GM19238 (cell line): ENCODE results near the gene ETS2.
A peak's percentile ranks its signal among the peaks of the same experiment; 100 is the strongest.

Source experiments
- DNase-seq: peaks from one replicate; pipeline ENCODE4 v3.0.0; 2011; ENCODE audit warnings: low spot score; ENCODE audit not compliant: insufficient read length

The ETS2 gene

DNA sequence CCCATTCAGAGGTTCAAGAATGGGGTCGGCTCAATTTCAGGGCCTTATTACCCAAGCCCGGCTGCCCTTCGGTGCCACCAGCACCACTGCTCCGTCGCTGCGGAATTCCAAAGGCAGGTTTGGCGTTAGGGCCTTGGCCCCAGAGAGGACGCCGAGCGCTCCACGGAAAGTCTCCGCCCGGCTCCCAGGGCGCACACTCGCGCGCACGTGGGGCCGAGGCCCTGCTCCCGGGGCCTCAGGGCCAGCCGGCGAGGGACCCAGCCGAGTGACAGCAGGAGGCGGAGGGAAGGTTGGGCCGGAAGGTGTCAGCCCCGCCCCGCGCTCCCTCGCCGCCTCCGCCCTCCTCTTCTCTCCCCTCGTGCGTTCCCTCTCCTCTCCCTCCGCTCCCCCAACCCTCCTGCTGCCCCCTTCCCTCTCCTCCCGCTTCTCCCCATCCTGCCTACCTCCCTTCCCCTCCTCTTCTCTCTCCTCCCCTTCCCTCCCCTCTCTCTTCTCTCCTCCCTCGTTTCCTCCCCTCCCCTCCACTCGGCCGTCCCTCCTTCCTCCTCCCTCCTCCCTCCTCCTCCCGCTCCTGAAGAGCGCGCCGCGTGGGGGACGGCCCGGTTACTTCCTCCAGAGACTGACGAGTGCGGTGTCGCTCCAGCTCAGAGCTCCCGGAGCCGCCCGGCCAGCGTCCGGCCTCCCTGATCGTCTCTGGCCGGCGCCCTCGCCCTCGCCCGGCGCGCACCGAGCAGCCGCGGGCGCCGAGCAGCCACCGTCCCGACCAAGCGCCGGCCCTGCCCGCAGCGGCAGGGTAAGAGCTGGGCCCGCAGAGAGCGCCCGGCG lies at the start of gene ETS2:
ETS2 (plus strand) TSS at position 602 of the 825 bp plus-strand sequence. CDS start 4,106 bp downstream, outside the sequence.
- DNase-seq = peak; percentile 83

DNA sequence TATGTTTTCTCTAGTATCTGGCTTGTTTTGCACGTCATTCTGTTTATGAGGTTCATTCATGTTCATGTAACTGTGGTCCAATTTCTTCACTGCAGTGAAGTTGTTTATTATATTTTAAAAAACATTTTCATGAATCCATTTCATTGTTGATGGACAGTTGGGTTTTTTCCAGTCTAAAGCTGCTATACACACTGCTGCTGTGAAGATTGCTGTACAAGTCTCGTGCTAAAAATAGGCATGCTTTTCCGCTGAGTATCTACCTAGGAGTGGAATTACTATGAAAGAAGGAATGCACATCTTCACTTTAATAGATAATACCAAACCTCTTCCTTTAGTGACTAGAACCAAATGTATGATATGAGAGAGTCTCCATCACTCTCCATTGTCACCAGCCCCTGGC lies 49.0 kb upstream of the ETS2 start:
- DNase-seq = no peak

DNA sequence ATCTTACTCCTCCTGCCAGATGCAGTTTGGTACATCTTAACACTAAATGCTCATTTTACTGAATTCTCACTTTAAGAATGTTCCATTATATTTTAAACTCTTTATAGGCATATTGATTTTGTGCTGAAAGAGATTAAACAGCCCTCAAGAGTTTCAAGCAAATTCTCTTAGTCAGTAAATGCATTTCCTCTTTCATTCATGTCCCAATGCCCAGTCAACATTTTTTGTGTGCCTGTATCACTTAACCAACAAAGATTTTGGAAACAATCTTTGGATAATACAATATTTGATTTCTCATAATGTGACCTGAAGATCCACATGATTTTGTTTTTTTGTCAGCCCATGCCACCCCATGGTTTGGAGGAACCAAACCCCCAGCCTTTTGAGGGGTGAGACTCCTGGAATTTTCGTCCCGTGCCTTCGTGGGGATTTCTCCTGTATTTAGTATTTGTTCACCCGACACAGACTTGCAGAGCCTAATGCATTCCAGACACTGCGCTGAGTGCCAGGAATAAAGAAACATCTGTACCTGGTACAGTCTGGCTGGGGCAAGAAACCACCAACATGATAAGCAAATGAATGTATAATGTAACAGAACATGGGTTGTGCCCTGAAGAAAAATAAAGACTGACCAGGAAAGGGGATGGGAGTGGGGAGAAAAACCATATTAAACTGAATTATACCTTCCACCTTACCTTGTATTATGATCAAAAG lies 47.1 kb upstream of the ETS2 start:
- DNase-seq = no peak

DNA sequence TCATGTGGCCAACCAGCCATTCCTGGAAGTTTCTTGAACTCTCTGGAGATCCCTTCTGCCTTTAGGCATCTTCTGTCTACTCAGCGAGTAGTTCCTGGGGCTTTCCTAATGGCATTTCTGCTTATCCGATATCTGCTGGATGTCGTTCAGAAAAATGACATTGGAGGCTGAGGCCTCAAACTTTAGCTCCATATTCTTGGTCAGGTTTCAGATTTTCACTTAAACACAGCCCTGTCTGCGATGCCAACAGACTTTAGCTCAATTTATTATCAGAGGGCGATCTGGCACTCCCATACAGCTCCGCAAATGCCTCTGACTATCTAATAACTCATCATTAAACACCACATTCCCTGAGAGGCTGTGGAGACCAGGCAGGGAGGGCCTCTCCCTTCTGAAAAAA lies 46.3 kb upstream of the ETS2 start:
- no peak for DNase-seq

DNA sequence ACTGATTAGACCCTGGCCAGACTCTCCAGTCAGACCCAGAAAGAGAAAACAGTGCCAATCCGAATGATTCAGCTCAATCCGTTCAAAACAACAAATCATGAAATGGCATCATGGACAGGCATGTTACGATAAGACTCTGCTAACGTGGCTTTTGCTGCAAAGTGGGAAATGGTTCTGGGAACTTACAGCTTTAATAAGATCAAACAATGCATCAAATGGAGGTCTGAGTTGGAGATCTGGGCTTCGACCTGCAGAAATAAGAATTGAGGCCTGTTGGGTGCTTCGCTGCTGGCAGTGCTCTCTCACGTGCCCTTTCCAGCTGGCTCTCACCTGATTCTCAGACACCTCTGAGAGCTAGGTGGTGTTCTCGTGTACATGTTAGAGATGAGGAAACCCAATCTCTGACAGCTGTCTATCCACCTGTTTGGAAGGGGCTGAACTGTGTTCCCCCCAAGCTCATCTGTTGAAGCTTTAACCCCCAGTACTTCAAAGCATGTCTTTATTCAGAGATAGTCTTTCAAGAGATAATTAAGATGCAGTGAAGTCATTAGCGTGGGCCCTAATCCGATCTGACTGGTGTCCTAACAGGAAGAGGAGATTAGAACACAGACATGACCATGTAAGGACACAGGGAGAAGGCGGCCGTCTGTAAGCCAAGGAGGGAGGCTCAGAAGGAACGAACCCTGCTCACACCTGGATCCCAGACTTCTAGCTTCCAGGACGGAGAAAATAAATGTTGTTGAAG lies 45.5 kb upstream of the ETS2 start:
- DNase-seq = no peak

DNA sequence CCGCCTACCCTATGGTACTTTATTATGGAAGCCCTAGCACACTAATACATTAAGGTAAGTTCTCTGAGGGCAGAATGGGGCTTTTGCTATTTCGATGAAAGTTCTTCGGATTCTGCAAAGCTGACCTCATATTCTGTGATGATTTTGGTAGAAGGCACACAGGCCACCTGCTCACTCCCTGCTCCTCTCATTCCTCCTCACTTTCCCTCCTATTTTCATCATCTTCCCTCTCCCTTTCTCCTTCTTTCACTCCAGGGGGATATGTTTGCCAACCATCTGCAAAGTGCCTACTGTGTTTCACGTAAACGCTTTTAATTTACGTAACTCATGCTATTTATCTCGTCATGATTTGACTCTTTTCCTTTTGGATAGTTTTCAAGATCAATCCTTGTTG lies 45.0 kb upstream of the ETS2 start:
- DNase-seq = no peak

DNA sequence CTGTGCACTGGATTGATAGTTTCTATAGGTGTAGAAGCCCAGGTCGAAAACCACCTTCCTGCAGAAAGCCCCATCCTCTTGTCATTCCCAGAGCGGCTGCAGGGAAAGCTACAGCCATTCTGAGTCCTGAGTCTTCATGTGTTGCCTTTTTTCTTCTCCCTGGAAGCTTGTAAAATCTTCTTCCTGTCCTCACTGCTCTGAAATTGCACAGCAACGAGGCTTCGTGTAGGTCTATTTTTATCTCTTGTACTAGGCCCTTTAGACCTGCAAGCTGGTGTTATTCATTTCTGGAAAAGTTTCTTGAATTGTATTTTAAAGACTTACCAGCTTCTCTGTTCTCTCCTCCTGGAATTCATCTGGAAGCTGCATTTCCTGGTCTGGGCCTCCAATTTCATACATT lies 44.2 kb upstream of the ETS2 start:
- no peak for DNase-seq

DNA sequence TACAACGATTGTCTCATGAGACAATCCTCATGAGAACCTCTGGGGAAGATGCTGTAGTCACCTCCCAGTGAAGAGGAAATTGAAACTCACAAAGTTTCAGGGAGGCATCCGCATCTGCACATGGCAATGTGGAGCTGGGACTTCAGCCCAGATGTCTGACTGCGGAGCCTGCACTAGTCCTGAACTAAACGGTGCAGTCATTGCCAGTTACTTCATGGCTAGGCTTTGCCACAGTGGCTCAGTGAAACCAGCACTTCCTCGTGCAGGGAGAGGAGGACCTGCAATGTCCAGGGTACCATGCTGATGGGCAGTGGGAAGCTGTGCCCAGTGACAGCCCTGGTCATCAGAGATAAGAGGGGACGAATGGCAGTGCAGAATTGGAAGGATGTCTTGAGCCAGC lies 40.7 kb upstream of the ETS2 start:
- DNase-seq = no peak

DNA sequence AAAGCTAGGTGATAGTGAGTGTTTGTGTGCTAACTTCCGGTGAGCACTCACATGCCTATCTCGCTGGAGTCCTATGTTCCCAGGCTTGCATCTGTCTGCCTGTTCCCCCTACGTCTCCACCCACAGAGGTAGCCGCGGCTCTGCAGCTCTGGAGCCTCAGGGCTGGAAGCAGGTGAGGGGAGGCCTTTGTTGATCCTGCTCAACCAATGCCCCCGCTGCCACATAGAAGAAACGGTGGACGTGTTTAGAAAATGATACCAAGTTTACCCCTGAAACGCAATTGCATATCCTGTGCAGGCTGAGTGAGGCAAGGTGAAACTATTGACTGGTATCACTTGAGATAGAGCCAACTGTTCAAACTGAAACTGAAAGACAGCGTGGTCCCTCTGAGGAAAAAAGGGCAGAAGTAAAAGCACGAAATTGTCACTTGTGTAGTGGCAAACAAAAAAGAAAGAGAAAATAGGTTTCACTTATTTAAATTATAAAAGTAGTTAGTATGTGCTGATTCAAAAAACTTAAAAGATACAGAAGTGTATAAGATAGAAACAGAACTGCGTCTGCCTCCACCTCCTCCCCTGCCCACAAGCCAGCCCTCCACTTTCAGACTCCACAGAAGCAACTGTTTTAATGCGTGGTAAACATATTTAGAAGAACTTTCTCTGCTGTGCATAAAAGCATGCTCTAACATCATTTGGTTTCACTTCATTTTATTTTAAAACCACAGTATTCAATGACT lies 38.6 kb upstream of the ETS2 start:
- peak; percentile 75 for DNase-seq

DNA sequence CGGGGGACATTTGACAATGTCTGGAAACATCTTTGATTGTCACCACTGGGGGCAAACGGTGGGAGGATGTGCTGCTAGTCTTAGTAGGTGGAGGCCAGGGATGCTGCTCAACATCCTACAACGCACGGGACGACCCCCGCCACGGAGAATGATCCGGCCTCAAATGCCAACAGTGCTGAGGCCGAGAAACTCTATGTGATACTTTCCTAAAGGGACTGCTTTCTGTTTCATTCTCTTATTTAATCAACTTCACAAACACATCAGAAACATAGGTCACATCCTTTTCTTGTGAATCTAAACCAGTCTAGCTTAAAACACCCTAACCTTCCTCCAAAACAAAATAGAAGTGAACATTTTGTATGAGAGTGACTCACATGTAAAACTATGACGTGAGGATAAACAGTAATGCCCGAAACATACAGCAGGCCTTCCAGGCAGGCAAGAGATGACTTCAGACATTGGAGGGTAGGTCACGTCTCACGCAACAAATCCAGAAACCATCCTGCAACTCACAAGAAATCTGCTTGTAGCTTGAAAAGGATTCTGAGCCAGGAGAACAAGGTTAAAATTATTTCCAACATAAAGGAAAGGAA lies 37.2 kb upstream of the ETS2 start:
- DNase-seq = no peak

DNA sequence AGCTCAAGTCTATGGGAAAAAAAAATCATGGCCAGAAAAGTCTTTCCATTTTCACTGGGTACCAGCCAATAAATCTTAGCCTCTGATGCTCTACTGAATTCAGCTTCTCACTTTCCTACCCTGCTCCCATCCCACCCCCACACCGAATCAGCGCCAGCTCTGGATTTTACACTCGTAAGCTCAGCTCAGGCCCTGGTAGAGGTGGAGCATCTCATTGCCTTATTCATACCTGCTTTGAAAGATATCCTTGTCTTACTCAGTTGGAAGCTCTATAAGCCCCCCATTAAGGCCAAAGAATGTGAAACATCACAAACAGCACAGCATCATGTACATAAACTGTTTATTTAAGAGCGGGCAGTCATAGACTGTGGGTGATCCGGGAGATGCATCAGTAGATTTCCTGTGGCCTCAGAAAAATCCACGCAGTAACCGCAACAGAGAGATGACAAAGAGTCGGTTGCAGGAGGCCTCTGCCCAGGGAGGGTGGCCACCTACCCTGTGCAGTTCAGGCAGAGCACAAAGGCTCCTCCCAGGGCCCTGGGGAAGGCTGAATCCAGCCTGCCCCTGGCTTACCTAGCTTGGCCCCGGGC lies 36.4 kb upstream of the ETS2 start:
- no peak for DNase-seq

DNA sequence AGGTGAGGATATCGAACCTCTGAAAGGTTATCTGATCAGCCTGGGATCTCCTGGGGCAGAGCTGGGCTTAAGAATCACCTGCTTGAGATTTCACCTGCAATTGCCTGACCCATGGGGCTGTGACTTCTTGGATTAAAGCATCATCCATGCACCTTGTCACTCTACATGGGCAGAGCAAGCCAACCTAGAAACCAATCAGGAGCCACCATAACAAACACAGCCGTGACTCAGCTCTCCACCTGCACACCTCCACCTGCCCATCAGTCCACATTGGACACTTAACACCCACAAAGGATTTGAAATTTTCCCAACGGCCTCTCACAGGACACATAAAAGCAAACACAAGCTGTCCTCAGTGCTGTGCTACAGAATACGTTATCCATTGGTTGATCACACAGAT lies 35.1 kb upstream of the ETS2 start:
- DNase-seq = no peak

DNA sequence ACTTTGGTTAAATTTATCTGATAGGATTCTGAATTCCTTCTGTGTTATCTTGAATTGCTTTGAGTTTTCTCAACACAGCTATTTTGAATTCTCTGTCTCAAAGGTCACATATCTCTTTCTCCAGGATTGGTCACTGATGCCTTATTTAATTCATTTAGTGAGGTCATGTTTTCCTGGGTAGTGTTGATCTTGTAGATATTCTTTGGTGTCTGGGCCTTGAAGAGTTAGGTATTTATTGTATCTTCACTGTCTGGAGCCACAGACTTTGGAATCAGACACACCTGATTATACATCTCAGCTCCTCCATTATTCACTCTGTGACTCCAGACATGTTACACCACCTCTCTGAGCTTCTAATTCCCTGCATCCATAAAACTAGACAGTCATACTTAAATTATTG lies 34.2 kb upstream of the ETS2 start:
- no peak for DNase-seq

DNA sequence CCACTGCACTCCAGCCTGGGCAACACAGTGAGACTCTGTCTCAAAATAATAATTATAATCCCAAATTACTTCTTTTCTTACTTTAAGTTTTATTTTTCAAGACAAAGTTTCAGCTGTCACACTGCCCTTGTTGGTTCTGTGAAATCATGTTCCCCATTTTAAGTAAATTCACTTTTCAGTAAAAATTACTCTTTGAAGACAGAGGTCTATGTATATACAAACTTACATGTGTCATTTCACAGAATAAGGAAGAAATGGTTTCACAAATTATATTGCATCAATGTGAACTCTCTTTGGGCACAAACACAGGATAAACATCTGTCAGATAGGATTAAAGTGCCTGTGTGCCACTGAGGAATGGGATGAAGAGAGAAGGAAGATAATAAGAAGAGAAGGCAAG lies 33.1 kb upstream of the ETS2 start:
- no peak for DNase-seq

DNA sequence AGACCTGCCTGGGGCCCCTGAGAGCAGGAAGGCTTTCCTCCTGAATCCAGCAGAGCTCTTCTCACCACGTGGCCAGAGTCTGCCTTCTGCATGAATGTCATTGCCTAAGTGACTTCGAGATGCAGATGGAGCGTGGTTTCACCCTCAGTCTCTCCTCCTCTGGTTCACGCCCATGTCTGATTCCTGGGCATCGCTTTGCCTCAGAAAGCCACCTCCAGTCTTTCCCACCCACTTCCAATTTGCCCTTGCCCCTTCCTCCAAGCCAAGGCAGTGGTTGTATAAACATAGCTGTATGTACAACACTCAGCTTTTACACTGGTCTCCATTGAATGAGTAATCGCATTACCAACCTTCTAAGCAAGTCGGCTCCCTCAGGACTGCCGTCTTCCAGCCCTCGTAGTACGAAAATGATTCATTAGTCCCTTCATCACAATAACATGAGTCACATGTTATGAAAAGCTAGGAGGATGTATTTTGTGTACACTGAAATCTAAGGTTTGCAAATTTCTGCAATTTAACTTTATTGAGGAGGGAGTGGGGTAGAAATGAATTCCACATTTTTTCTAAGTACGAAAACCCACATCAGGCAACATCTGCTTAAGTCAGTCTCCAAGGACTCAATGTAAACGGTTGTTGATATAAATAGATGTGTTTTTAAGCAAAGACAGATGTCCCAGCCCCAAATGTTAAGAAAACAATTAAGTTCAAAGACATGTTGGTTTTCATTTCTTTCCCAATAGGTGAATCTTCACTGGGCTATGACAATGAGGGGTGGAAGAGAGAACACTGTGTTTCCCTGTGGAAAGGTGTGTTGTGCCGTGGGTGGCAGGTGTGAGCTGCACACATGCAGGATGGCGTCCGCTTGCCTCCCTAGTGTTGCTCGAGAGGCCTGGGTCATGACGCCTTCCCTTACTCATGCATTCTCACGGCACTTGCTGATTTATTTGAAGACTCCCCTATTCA lies 32.3 kb upstream of the ETS2 start:
- DNase-seq = no peak

DNA sequence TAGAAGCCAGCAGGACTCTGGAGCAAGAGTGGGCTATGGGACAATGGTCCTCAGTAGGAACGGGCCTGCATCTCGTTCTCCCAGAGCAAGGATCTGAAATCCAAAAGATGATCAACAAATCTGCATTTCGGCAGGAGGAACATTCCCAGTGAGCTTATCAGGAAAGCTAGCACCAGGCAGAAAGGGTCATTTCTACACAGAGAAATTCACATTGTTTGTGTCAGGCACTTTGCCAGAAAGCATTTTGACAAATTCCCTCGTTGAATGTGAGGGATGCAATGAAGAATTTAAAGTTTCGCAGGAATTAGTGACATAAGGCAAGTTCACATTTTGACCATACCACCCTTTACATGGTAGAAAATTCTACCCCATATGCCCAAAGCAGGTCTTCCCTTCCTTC lies 31.6 kb upstream of the ETS2 start:
- no peak for DNase-seq

DNA sequence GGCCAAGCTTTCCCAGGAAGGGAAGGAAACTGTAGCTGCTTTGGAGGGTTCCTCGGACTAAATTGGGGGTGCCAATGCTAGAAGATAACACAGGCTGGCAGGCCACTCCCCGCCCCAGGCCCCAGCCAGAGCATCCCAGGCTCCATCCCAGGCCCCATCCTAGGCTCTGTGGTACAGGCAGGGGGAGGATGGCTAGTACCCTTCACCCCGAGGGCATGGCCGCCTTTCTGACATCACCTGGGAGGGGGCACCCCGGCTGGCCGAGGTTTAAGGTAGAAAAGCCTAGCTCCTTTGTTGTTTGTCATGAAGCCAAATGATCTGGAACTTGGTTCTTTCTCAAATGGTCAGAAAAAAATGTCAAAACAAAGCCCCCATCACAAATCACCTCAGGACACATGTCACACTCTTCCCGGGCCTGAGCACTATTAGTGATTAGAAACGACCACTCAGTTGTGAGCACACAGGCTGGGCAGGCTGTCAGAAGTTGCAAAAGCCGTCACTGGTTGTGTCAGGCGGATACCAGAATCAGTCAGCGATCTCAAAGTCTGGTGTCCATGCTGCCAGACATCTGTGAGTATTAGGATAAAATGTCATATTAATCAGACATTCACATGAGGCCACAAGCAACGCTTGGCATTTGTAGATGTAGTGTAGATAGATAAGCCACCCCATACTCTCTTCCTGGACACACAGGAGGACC lies 31.0 kb upstream of the ETS2 start:
- DNase-seq = no peak

DNA sequence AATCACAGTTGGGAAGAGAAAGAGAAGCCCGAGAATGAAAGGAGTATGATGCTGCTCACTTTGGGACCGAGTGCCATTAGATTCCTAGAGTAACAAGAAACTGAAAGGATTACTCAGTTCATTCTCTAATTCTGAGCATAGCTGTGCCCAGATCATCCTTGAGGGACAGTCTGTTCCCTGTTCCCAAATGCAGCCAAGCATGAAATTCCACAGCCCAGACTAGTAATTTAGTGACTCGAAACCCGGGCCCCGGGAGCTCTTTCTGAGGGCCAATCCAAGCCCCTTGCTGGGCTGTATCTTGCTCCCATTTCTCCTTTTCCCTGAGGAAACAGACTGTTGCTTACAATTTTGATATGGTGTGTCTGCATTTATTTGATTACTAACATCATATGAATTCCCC lies 30.0 kb upstream of the ETS2 start:
- no peak for DNase-seq

DNA sequence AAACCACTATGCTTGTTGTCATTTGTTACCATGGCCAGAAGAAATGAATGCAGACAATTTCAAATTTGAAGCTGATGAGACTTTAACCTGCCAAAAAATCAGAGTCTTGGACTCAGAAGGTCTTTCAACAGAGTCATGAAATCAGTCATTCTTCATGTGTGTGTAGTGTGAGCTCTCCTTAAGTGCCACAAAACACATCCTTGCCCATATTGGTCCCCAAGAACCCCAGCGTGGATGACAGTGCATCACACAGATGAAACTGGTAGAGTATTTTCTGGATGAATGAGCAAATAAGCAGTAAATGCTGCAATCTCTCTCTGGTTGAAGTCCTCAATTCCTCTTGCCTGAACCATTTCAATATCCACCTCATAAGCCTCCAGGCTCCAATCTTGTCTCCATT lies 28.7 kb upstream of the ETS2 start:
- no peak for DNase-seq
